Putamen (tissue), 1 donor: Measurements from ENCODE around the gene FIBIN.
"Not testable (repeated sequence)": the region's sequence is repeated elsewhere in the genome, so short reads cannot be mapped to it uniquely, and the experiment has no call there.

Source experiments
- DNase-seq: peaks from one replicate; pipeline ENCODE4 v3.0.0-alpha.2; 2016; ENCODE audit warnings: low spot score

The FIBIN gene

GRCh38 chr11:26977209-26977608 is 16.7 kb upstream of the FIBIN start:
- DNase-seq: not testable (repeated sequence)

- DNase-seq: no peak
These were observed 10.3 kb upstream of the FIBIN start for GRCh38 chr11:26983645-26984044.

- no peak for DNase-seq
These were observed 8.4 kb upstream of the FIBIN start for GRCh38 chr11:26985470-26985869.

- DNase-seq: no peak
These were observed 8.0 kb upstream of the FIBIN start for GRCh38 chr11:26985943-26986342.

GRCh38 chr11:26987272-26987671 is 6.6 kb upstream of the FIBIN start:
- no peak for DNase-seq

GRCh38 chr11:26987731-26988130 is 6.2 kb upstream of the FIBIN start:
- no peak for DNase-seq

GRCh38 chr11:26992031-26992541 is 1.8 kb upstream of the FIBIN start:
- no peak for DNase-seq

GRCh38 chr11:26994631-26995095 is 751 bp downstream of the FIBIN start:
- DNase-seq: no peak

- DNase-seq: no peak
These were observed 2.0 kb downstream of the FIBIN start for GRCh38 chr11:26995701-26996460.

GRCh38 chr11:26997378-26997777 is 3.5 kb downstream of the FIBIN start:
- DNase-seq: no peak

GRCh38 chr11:27001136-27001730 is 7.3 kb downstream of the FIBIN start:
- DNase-seq: not testable (repeated sequence)

- no peak for DNase-seq
These were observed 8.5 kb downstream of the FIBIN start for GRCh38 chr11:27002431-27002830.

- no peak for DNase-seq
These were observed 8.9 kb downstream of the FIBIN start for GRCh38 chr11:27002838-27003237.

- DNase-seq: no peak
These were observed 10.2 kb downstream of the FIBIN start for GRCh38 chr11:27004103-27004502.

- no peak for DNase-seq
These were observed 15.1 kb downstream of the FIBIN start for GRCh38 chr11:27008811-27009535.

GRCh38 chr11:27011560-27012233 is 17.8 kb downstream of the FIBIN start:
- DNase-seq: no peak

GRCh38 chr11:27012234-27012921 is 18.5 kb downstream of the FIBIN start:
- DNase-seq: peak; percentile 6

- peak; percentile 4 for DNase-seq
These were observed 20.0 kb downstream of the FIBIN start for GRCh38 chr11:27013781-27014361.

- no peak for DNase-seq
These were observed 25.1 kb downstream of the FIBIN start for GRCh38 chr11:27018902-27019529.

GRCh38 chr11:27020751-27021150 is 26.8 kb downstream of the FIBIN start:
- no peak for DNase-seq
